ENCODE data around the gene MRPL40. TPM values are rescaled to one million over a fixed set of nuclear protein-coding genes. Genes with fewer than 3 reads are reported as not detected.

Gene MRPL40
- total and polyA plus RNA-seq, 2 experiments from 2014 or later: 15.5 to 53.5 TPM

GRCh38 chr22:19400881-19401280 lies 31.5 kb upstream of the MRPL40 start:
- no peak overlapping the region for H3K4me3 Mint-ChIP-seq
- H3K9me3 Mint-ChIP-seq: no peaks in the 10 kb centered on the region
- Histone ChIP-seq H3K4me3 (no peak overlapping the region), H3K4me2 (no peak overlapping the region), H4K20me1 (replicated peaks; ENCODE audit: insufficient read depth) (peaks cover 13% of the 10 kb centered on the region), H3K27ac (ENCODE audit: low read depth) (no peak overlapping the region), H3K36me3 (ENCODE audit: insufficient read depth) (peaks cover 12% of the 10 kb centered on the region), H3K4me1 (ENCODE audit: insufficient read depth) (no peaks in the 10 kb centered on the region), H3K9me2 (ENCODE audit: insufficient read depth) (no peaks in the 10 kb centered on the region), H2AFZ (no peak overlapping the region), H3F3A (replicated peaks; ENCODE audit: low read depth) (no peaks in the 10 kb centered on the region), H3K79me2 (replicated peaks; ENCODE audit: insufficient read depth) (0 out of 2 replicates have a peak, but pooled peaks cover 3% of the 10 kb centered on the region), H3K27me3 (ENCODE audit: insufficient read depth) (no peaks in the 10 kb centered on the region)
- H3K27ac Mint-ChIP-seq: no peak overlapping the region
- H3K27me3 Mint-ChIP-seq (ENCODE audit: insufficient read depth, low read depth, poor library complexity): peaks cover 13% of the 10 kb centered on the region
- DNase-seq (ENCODE audit: low spot score): no peak
- H3K4me1 Mint-ChIP-seq: no peaks in the 10 kb centered on the region
- peaks cover 56% of the 10 kb centered on the region for H3K36me3 Mint-ChIP-seq (ENCODE audit: low read depth)
- no peak for ATAC-seq
- TF ChIP-seq ETS1 (IDR thresholded peaks at IDR 0.05): no peak
- TF ChIP-seq JUNB (IDR thresholded peaks at IDR 0.05; ENCODE audit: unreplicated experiment): no peak
- no peak for TF ChIP-seq ZNF462 (CRISPR knock-in tag; IDR thresholded peaks at IDR 0.05)
- TF ChIP-seq POLR2AphosphoS5 (IDR thresholded peaks at IDR 0.05; ENCODE audit: low read depth): no peak
- TF ChIP-seq ZNF331 (CRISPR knock-in tag; IDR thresholded peaks at IDR 0.05; ENCODE audit: low read depth): no peak
- no peak for TF ChIP-seq EZH2 (IDR thresholded peaks at IDR 0.05; ENCODE audit: low read depth, unreplicated experiment)
- TF ChIP-seq ZNF114 (CRISPR knock-in tag; IDR thresholded peaks at IDR 0.05): no peak
- TF ChIP-seq EZH2phosphoT487 (IDR thresholded peaks at IDR 0.05; ENCODE audit: unreplicated experiment): no peak
- TF ChIP-seq REST (IDR thresholded peaks at IDR 0.05; ENCODE audit: unreplicated experiment): no peak
- no peak for TF ChIP-seq NANOG (IDR thresholded peaks at IDR 0.05; ENCODE audit: borderline replicate concordance)
- TF ChIP-seq CTCF (conservative IDR thresholded peaks at IDR 0.05; ENCODE audit: low read depth in 2 of 2): no peak
- TF ChIP-seq CREB1 (CRISPR knock-in tag; IDR thresholded peaks at IDR 0.05; ENCODE audit: low read depth): no peak
- no peak for TF ChIP-seq STAT1 (IDR thresholded peaks at IDR 0.05; ENCODE audit: unreplicated experiment)

Measured in GM23338 (cell line).